Activated CD4-positive, alpha-beta T cell treated with anti-CD3 and anti-CD28 coated beads for 48 hours (primary cell): ENCODE results near the gene PPP3R1.

Source experiments
- DNase-seq: peaks from one replicate; pipeline ENCODE4 v3.0.0-alpha.2; 2020

The PPP3R1 gene

GRCh38 chr2:68135448-68136320, 116.6 kb downstream of the PPP3R1 start:
- no peak for DNase-seq

- DNase-seq: no peak
Observed at GRCh38 chr2:68134554-68134953, 117.8 kb downstream of the PPP3R1 start.

- DNase-seq: no peak
Observed at GRCh38 chr2:68134120-68134519, 118.2 kb downstream of the PPP3R1 start.
